ENCODE data around the gene EFHB. TPM values are rescaled to one million over a fixed set of nuclear protein-coding genes. Genes with fewer than 3 reads are reported as not detected.
"Not testable (repeated sequence)": the region's sequence is repeated elsewhere in the genome, so short reads cannot be mapped to it uniquely, and the experiment has no call there.

The EFHB gene
- total and polyA plus RNA-seq, 11 donors = 0.14 to 1.6 (median 0.85) TPM; not detected in 6

GRCh38 chr3:19901337-19901736 lies 32.7 kb downstream of the EFHB start:
- TF ChIP-seq CTCF (IDR thresholded peaks at IDR 0.05) = no peak
- TF ChIP-seq POLR2A (IDR thresholded peaks at IDR 0.05) = no peak
- DNase-seq (no peak), ATAC-seq (no peak)
- Histone ChIP-seq H3K4me1 (peaks cover 0 to 8% (median 0%) of the 10 kb centered on the region in 12 donors), H3K27me3 (no peaks in the 10 kb centered on the region), H3K9me3 (peaks cover 0 to 5% (median 0%) of the 10 kb centered on the region in 12 donors), H3K36me3 (no peaks in the 10 kb centered on the region), H3K27ac (no peak overlapping the region), H3K4me3 (no peak overlapping the region)
- 68 to 75% (median 73%) methylated on average over 5 of the region's 5 CpGs for WGBS, 4 donors
- intact Hi-C loops (cut with DNase I) = no loop called here

DNA sequence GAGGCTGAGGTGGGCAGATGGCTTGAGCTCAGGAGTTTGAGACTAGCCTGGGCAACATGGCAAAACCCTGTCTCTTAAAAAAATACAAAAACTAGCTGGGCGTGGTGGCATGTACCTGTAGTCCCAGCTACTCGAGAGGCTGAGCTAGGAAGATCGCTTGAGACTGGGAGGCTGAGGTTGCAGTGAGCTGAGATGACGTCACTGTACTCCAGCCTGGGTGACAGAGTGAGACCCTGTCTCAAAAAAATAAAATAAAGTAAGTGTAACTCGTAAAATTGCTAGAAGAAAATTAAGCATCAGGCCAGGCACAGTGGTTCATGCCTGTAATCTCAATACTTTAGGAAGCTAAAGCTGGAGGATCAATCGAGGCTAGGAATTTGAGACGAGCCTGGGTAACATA lies 34.2 kb downstream of the EFHB start:
- 86 to 93% (median 91%) methylated on average over 7 of the region's 7 CpGs for WGBS, 4 donors

GRCh38 chr3:19899264-19899663 lies 34.8 kb downstream of the EFHB start:
- Histone ChIP-seq H3K36me3 (no peaks in the 10 kb centered on the region), H3K27me3 (no peaks in the 10 kb centered on the region), H3K4me3 (no peak overlapping the region), H3K27ac (no peak overlapping the region), H3K4me1 (peaks cover 0 to 8% (median 0%) of the 10 kb centered on the region in 12 donors), H3K9me3 (no peaks in the 10 kb centered on the region)
- TF ChIP-seq POLR2A (IDR thresholded peaks at IDR 0.05) (no peak), CTCF (IDR thresholded peaks at IDR 0.05) (no peak)
- WGBS, 4 donors = 95 to 99% (median 96%) methylated on average over 2 of the region's 2 CpGs
- no peak for DNase-seq
- no peak for ATAC-seq
- intact Hi-C loops (cut with DNase I) = no loop called here

More for the DNA sequence above, 34.2 kb downstream of the EFHB start:
- H3K27ac ChIP-seq; intact Hi-C loops (cut with DNase I); H3K36me3 ChIP-seq; H3K9me3 ChIP-seq; H3K4me3 ChIP-seq; ATAC-seq; H3K4me1 ChIP-seq; H3K27me3 ChIP-seq; DNase-seq: not testable (repeated sequence)

- no peaks in the 10 kb centered on the region for H3K36me3 ChIP-seq
- H3K27ac ChIP-seq = no peak overlapping the region
- intact Hi-C loops (cut with DNase I) = no loop called here
- DNase-seq = no peak
- no peaks in the 10 kb centered on the region for H3K9me3 ChIP-seq
- H3K27me3 ChIP-seq = no peaks in the 10 kb centered on the region
- H3K4me3 ChIP-seq = no peak overlapping the region
- WGBS, 4 donors = 75 to 86% (median 81%) methylated on average over 2 of the region's 2 CpGs
- no peak for ATAC-seq
- no peak for TF ChIP-seq CTCF (IDR thresholded peaks at IDR 0.05)
- TF ChIP-seq POLR2A (IDR thresholded peaks at IDR 0.05) = no peak
- peaks cover 0 to 8% (median 0%) of the 10 kb centered on the region in 12 donors for H3K4me1 ChIP-seq
These were observed 35.3 kb downstream of the EFHB start for GRCh38 chr3:19898721-19899120.

GRCh38 chr3:19891740-19892139 lies 42.3 kb downstream of the EFHB start:
- no peak for ATAC-seq
- no peak for DNase-seq
- no peaks in the 10 kb centered on the region for H3K36me3 ChIP-seq
- no peaks in the 10 kb centered on the region for H3K9me3 ChIP-seq
- peaks cover 0 to 18% (median 8%) of the 10 kb centered on the region in 12 donors for H3K4me1 ChIP-seq
- intact Hi-C loops (cut with DNase I) = loop anchor here in 1 of 10 donors (5.0 kb wide), 1 partner anchor 51 kb away; no protein-coding TSS in a partner anchor
- TF ChIP-seq CTCF (IDR thresholded peaks at IDR 0.05) (no peak), POLR2A (IDR thresholded peaks at IDR 0.05) (no peak)
- H3K4me3 ChIP-seq = no peak overlapping the region
- 91 to 100% (median 96%) methylated on average over 1 of the region's 1 CpG for WGBS, 4 donors
- no peak overlapping the region for H3K27ac ChIP-seq
- no peaks in the 10 kb centered on the region for H3K27me3 ChIP-seq

Data from heart left ventricle (tissue), 16 donors.